ENCODE results near the gene PELI1. TPM values are rescaled to one million over a fixed set of nuclear protein-coding genes. Genes with fewer than 3 reads are reported as not detected.
"Not testable (repeated sequence)": the region's sequence is repeated elsewhere in the genome, so short reads cannot be mapped to it uniquely, and the experiment has no call there.

The PELI1 gene
- polyA plus RNA-seq, 1 donor, result 14.6 TPM

DNA sequence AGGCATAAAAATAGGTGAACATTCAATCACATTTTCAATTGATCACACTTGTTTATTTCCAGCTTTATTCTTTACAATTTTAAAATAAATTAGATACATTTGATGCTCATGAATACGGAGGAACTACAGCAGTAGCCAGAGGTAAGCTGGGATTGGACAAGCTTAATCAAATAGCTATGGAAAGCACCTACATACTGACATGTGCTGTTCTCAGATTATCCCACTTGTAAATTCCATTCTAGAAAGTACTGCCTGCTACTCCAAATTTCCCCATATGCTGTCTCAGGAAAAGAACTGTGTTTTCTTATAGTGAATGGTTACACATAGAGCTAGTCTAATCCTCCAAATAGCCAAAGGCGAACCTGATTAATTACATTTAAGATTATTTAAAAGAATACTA, 24.2 kb downstream of the PELI1 start:
- DNase-seq, result no peak

DNA sequence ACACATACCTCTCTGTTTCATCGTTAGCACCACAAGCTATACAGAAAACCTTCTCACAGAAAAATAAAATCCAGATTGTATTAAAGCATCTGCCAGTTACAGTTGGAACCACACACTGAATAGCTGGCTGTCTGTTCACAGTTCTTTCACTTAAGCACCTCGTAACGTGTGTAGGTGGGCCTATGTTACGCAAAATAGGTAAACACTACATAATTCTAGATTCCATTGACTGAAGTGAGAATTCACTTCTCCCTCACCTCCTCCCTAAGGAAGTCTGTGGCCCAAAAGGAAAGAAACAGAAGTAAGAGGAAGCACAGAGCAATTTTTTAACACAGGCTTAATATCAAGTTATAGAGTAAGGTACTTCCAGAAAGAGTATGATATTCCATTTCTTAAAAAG, 24.9 kb downstream of the PELI1 start:
- no peak for DNase-seq

DNA sequence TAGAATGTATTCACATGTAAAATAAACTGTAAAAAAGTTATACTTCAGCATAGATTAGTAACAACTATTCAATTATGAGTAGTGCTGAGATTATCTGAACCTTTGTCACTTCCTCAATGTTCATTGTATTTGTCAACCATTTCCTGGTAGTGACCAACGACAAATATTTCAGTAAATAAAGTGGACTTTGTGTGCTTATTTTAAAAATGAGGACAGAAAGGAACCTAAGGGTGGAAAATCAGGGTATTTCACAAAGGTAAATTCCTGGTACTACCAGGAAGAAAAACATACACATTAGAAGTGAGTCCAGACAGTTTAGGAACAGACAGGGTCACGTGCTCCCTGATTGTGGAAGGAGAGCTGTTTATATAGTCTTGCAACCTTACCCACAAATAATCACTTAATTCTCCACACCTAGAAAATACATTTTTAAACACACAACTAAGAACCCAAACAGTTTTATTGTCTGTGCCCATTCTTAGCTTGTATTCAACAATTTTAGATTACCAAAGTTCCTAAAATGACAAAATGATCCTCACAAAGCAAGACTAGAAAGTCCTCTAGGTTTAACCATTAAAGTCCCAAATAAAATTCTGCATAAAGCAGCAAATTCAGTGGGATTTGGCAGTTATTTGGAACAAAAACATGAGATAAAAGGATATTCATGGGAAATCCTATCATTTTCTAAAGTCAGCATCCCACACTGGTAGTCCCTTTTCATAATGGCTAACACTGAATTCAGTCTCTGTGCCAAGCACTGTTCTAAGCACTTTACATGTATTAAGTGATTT, 28.2 kb downstream of the PELI1 start:
- DNase-seq, result no peak

DNA sequence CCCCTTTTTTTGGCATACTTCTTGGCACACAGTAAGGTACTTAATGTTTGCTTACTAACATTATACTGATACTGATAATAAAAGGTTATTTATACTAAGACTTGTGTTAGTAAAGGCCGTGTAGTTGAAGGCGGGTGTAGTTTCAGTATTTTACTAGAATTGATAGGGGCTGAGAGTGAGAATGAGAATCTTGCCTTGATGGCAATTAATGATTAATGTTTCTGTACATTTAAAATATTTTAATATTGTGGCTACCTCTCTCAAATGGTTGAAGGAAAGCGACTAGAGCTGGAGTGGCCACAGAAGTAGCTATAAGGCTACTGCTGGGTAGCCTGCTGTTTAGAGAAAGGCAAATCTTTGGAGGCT, 29.3 kb downstream of the PELI1 start:
- DNase-seq, result no peak

GRCh38 chr2:64114063-64114911, 29.9 kb downstream of the PELI1 start:
- no peak for DNase-seq

DNA sequence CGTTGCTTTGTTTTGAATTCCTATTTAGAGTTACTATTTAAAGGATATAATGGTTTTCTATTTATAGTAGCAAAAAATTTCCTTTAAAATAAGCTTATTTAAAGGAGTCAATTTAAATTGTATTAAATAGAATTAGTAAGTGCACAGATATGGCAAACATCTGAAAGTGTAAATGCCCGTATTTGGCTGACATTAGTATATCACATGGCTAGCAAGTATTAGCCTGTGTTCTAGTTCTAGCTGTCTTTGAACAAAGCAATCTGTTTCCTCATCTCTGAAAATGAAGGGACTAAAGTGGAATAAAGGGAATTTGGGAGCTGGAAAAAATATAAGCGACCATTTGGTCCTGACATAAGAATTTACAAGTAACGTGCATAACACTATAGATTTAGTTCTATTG, 32.2 kb downstream of the PELI1 start:
- no peak for DNase-seq

- no peak for DNase-seq
These were observed 32.8 kb downstream of the PELI1 start for GRCh38 chr2:64111426-64111825.

DNA sequence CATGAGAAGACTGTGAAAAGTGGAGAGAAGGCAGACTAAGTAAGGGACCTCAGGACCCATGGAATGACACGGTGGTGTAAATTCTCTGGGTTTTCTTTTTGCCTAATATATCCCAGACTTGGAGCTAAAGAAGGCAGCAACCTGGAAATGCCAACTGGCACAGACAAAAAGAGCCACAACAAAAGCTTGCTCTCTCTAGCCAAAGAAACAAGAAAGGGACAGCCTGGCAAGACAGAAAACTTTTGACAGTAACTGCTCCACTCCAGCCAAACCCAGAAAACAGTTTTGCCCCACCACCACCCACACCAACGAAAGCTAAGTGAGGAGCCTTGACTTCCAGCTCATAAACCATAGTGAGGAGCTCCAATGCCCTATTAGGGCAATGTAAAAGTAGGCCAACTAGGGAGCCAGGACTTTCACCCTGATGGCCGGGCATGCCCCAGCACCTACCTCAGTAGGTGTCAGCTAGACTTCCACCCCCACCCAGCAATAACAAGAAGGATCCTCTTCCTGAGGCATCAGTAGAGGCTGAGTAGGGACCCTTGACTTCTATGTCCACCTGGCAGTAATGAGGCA, 35.5 kb downstream of the PELI1 start:
- DNase-seq, result no peak

- no peak for DNase-seq
These were observed 37.7 kb downstream of the PELI1 start for GRCh38 chr2:64106481-64106880.

DNA sequence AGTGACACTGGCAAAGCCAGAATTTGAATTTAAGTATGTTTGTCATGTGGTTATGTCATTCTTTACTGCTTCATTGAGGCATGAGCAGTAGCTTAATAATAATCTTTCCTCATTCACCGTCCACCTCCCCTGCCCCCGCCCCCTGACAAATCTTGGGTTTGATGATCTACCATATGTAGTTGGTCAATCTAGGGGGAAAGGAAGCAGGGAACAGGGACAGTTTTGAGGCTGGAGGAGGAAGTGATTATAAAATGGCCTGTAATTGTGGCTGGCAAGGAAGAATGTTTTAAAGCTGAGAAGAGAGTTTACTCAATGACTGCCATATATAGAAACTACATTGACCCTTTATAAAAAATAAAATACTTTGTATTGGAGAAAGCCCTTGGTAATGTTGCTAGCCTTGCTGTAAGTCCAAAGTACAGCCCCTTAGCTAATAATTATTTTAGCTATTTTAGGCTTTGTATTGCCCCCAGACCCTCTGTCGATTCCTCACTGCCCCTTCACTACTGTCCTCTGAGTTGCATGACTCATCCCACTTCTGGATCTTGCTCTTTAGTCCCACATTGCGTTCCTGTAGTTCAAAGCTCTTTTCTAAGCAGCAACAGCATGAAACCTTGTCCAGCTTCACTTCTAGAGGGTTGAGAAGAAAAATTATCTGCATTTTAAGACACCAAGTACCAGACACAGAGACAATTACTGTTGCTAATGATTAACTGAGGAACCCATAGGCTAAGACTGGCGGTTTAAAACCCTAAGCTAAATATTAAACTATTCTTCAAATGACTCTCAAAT, 38.4 kb downstream of the PELI1 start:
- DNase-seq, result no peak

GRCh38 chr2:64104933-64105332, 39.3 kb downstream of the PELI1 start:
- DNase-seq, result no peak

DNA sequence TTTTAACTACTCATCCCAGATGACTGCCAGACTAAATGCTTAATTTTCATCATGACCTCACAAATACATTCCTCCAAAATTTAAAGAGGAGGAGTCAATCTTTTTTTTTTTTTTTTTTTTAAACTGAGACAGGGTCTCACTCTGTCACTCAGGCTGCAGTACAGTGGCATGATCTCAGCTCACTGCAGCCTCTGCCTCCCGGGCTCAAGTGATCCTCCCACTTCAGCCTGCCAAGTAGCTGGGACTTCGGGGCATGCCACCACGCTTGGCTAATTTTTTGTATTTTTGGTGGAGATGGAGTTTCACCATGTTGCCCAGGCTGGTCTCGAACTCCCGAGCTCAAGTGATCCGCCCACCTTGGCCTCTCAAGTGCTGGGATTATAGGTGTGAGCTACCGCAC, 41.5 kb downstream of the PELI1 start:
- DNase-seq, result not testable (repeated sequence)

DNA sequence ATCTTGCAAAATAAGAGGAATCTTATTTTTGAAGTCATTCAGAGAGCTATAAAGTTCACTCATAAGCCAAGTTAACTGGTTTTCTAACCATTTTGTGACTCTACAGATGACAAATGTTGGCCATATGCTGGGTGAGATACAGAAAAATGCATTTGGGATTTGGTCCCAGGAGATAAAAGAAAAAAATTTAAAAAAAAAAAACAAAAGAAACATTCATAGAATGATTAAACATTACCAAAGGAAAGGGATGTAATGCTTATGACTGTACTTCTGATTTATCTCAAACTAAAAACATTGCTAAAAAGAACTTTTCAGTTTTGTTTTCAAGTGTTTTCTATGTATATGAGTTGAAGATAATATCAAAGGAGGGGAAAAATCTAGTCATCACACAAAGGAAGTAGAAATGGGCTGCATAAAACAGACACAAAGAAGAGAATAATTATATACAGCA, 43.1 kb downstream of the PELI1 start:
- DNase-seq, result no peak

DNA sequence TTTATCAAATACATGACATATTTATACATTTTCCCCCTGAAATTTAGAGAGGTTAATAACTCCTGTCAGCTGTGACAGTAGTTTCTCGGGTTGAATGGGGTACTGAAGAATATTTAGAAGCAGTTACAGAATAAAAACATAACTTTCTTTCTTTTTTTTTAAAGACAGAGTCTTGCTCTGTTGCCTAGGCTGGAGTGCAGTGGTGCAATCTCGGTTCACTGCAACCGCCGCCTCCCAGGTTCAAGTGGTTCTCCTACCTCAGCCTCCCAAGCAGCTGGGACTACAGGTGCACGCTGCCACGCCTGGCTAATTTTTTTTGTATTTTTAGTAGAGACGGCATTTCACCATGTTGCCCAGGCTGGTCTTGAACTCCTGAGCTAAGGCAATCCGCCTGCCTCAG, 43.6 kb downstream of the PELI1 start:
- DNase-seq, result not testable (repeated sequence)

DNA sequence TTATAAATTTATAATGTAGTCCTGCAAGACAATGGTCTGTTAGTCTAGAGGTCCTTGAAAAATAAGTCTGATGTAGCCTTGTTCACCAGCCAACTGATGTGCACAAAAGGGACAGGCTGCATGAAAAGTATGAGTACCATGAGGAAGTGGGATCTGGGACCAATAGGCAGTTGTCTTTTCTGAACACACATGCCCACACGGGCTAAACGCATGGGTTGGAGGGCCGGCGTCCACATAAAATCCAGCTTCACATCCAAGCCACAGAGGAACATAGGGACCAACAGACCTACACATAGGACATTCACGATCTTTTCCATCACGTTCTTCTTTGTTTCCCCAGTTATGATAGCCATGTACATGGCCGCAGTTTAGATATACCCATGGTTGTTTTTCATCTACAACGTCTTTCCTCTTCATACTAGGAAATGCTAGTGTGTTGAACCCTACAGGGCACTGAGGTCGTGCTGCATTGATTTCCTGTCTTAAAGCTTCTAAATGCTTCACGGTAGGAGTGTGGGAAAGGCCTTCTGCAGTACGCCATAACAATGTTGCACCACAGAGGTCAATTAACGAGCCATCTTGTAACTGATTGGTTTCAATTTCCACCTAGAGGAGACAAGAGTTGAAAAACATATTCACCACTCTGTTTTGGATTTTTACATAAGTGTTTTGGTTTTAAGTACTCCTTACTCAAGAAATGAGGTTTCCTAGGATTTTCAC, 49.4 kb downstream of the PELI1 start:
- no peak for DNase-seq

GRCh38 chr2:64093341-64093740, 50.9 kb downstream of the PELI1 start:
- DNase-seq, result no peak

DNA sequence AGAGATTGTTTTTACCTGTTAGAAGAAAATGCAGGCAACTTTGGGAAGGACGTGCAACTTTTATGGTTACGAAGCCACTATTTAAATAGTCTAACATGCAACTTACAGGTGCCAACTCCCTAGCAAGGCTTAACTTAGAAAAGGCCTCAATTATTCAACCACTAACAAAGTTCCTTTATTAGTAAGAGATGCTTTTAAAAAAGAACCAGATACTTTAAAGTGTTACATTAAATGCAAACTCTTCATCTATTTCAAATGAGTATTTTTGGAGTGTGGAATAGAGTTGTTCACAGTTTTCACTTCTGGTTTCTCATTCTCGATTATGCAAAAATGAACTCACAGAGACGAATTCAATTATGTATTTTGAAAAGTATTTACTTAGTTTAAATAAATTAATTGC, 51.7 kb downstream of the PELI1 start:
- DNase-seq, result no peak

GRCh38 chr2:64090264-64090663, 54.0 kb downstream of the PELI1 start:
- no peak for DNase-seq

DNA sequence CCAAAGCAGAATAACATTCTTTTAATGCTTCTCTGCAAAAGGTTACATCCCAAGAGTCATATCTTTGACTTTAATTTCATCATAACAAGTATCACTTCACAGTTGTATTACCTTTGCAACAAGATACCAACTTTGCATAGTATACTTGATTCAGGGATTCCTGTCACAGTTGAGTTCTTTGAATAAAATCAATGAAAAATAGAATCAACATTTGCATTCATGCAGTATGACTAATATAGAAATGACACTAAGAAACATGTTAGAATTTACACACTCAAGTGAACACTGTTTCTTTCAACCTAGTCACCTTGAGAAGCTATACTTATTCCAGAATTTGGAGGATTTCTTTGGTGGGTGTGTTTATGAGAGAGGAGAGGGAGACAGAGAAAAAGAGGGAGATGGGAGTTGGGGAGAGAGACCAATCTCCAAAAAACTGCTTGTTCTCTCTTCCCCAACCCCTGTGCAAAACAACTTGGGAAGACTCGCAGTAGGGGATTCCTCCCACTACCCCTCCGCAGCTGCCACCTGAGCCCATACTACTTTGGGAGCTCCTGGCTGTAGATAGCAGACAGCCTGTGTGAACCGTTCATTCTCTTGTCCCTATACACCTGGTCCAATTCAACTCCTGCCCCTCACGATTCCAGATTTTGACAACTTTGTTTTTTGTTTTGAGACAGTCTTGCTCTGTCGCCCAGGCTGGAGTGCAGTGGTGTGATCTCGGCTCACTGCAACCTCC, 57.7 kb downstream of the PELI1 start:
- DNase-seq, result no peak

GRCh38 chr2:64085936-64086335, 58.3 kb downstream of the PELI1 start:
- no peak for DNase-seq

DNA sequence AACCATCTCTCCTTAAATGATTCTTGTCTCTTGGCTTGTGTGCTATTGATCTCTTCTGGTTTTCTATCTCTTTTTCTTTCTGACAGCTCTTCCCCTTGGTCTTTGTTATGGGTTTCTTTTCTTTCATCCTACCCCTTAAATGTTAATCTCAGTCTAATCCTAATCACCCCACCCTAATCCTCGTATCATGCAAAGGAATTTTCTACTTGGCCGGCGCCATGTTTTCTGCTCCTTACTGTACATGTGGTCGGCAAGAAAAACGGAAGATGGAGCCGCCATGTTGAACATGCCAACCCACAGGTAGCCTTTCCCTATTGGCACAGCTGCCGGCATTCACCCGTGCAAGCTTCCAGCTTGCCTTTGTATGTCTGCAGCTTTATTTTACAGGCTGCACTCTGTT, 63.2 kb downstream of the PELI1 start:
- no peak for DNase-seq

Data from hindlimb muscle (tissue), 1 donor.